HG02759 (cell line): ENCODE results near the gene TNS1.

Source experiments
- ATAC-seq: cut with Tn5 transposase; IDR thresholded peaks from one replicate; pipeline ENCODE4 v1.9.1; 2021; ENCODE audit warnings: mild to moderate bottlenecking, moderate library complexity; ENCODE audit not compliant: unreplicated experiment

The TNS1 gene

DNA sequence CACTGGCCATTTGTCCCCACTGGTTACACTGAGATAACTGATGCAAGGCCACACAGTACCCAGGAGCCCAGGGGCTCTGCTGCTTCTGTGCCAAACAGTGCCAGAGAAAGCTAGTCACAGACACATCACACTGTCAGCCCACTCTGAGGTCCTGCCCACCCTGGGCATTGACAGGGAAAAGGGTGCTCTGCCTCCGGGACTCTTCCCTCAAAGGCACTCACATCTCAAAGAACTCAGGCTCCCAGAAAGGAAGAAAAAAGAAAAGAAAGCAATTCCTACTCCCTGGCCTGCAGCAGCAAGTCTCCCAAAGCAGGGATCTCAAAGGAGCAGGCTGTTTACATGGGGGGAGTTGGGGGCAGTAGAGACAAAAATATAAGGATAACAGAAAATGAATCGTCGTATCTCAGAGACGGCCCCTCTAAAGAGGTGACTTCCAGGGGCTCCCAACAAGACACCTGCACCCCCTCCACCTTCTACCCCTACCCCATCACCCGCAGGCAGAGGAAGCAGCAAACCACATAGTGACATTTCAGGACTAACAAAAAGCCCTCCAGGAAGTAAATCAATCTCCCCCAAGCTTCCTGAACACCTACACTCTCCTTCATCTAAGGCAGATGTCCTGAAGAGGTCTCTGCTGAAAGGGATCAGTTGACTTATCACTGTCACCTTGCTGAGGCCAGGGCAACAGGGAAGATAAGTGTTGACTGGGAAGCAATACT, 247.6 kb downstream of the TNS1 start:
- ATAC-seq: no peak

DNA sequence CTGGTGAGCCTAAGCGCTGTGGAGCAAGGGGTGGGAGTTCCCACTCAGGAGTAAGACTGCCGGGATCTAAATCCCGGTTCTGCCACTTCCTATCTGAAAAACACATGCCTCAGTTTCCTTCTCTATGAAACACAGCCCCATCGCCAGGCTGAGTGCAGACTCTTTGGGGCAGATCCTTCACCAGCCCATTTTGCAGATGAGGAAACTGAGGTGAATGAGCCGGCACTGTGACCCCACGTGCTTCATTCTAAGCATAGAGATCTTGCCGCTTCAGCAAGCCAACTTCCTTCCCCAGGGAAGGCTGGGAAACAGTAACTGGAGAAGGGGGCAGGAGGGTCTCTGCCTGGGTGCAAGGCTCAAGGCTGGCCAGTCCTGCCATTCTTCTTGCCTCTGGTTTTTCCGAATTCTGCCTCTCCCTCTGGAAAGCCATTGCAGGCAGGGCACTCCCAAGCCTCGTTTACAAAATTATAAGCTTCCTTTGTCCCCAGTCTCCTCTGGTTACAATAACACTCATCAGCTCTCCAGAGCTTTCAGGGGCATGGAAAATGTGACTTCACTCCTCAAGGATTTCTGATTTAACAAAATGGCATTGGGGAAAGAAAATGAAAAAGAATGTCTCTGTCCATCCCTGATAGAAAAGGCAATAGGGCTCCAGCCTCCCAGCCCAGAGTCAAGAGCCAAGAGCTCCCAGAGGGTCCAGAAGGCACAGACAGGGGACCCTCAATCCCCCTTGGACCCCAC, 249.2 kb downstream of the TNS1 start:
- ATAC-seq: no peak

DNA sequence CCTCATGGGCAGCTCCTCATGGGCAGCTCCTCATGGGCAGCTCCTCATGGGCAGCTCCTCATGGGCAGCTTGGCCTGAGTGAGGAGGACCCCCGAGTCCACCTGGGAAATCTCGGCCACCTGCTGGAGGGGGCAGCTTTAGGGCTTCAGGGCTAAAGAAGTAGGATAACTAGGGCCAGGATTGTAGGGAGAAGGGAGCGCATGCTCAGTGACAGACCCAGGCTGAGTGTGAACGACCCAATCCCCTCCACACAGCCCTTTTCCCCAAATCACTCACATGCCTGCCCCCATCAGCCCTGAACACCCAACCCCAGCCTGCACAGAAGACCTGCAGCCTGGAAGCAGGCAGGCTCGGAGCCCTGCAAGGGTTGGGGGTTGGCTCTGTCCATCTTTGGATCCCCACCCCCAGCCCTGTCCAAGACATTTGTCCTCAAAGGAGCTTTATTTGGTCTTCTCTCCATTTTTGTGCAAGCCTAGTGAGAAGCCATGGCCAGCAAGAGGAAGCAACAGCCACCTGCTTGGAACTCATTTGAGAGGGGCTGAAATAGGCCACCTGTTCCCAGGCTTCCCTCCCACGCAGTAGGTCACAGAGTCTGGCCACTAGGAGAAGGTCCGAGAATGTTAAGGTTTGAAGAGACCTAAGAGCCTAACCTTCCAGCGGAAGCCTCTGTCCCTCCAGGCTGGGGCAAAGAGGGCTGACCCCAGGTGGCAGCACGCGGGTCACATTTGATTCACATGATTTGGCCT, 249.9 kb downstream of the TNS1 start:
- no peak for ATAC-seq

DNA sequence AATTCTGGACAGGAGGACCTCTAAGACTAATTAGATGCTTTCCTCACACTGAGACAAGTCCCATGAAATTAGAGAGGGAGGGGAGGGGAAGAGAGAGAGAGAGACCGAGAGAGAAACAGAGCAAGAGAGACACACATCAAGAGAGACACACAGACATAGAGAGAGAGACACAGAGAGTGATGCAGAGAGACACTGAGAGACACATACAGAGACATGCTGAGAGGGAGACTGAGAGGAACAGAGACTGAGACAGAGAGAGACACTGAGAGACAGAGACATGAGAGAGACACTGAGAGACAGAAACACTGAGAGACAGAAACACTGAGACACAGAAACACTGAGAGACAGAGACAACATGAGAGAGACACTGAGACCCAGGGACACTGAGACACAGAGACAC, 250.8 kb downstream of the TNS1 start:
- ATAC-seq: no peak

DNA sequence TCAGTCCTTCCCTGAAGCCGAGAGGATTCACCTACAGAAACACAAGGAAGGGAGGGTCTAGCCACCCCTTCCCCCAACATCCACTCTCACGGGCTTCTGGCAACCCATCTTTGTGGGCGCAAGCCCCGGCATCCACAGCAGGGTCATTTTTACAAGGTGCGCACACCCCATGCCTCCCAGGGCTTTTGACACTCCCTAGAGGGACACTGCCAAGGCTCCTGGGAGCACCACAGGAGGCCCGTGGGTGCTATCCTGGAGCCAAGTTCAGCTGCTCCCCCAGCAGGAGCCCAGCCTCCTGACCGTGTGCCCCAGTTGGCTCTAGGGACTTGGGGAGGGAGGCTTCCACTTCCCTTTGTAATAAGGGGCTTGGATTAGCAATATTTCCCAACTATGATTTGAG, 251.6 kb downstream of the TNS1 start:
- no peak for ATAC-seq
